ENCODE measurements around the gene NKX6-2. TPM values are rescaled to one million over a fixed set of nuclear protein-coding genes. Genes with fewer than 3 reads are reported as not detected.

The NKX6-2 gene
- total RNA-seq, 1 donor from 2014 or later = not detected

- H3K4me2 ChIP-seq (ENCODE audit: low read length) = no peak overlapping the region
- TF ChIP-seq CTCF (IDR thresholded peaks at IDR 0.05; ENCODE audit: insufficient read depth, low read depth, low read length) (no peak), EZH2 (IDR thresholded peaks at IDR 0.05; ENCODE audit: insufficient read depth, low read length) (no peak)
- peaks cover 2% of the 10 kb centered on the region for H3K36me3 ChIP-seq (ENCODE audit: insufficient read depth, low read length)
- Mint-ChIP-seq H3K4me3 (ENCODE audit: unreplicated experiment) (no peak overlapping the region), H3K27ac (ENCODE audit: unreplicated experiment) (no peak overlapping the region), H3K9me3 (ENCODE audit: unreplicated experiment) (no peaks in the 10 kb centered on the region), H3K4me1 (ENCODE audit: low read depth, unreplicated experiment) (peaks cover 8% of the 10 kb centered on the region), H3K27me3 (ENCODE audit: low read depth, unreplicated experiment) (peaks cover 2% of the 10 kb centered on the region), H3K36me3 (ENCODE audit: low read depth, unreplicated experiment) (peaks cover 9% of the 10 kb centered on the region)
- no peak overlapping the region for H3K9ac ChIP-seq (ENCODE audit: low read length)
- no peaks in the 10 kb centered on the region for H3K27me3 ChIP-seq (ENCODE audit: insufficient read depth, low read length)
- FAIRE-seq = no peak
- peaks cover 35% of the 10 kb centered on the region for H4K20me1 ChIP-seq (ENCODE audit: insufficient read depth, low read length)
- H3K9me3 ChIP-seq (ENCODE audit: insufficient read depth, low read depth, low read length) = no peaks in the 10 kb centered on the region
- H3K4me3 ChIP-seq (ENCODE audit: insufficient read depth, low read depth, low read length) = no peak overlapping the region
- H3K4me1 ChIP-seq (ENCODE audit: insufficient read depth, low read length) = peaks cover 17% of the 10 kb centered on the region
- H2AFZ ChIP-seq (ENCODE audit: low read depth, low read length) = no peak overlapping the region
- no peaks in the 10 kb centered on the region for H3K79me2 ChIP-seq (ENCODE audit: insufficient read depth, low read length)
- DNase-seq (ENCODE audit: low read depth) = no peak
- no peak overlapping the region for H3K27ac ChIP-seq (ENCODE audit: low read depth, low read length)
Measured at GRCh38 chr10:132738454-132739224, 47.3 kb downstream of the NKX6-2 start.

- no peak overlapping the region for H3K4me3 Mint-ChIP-seq (ENCODE audit: unreplicated experiment)
- peaks cover 6% of the 10 kb centered on the region for H3K36me3 Mint-ChIP-seq (ENCODE audit: low read depth, unreplicated experiment)
- H4K20me1 ChIP-seq (ENCODE audit: insufficient read depth, low read length) = peaks cover 33% of the 10 kb centered on the region
- H3K9me3 ChIP-seq (ENCODE audit: insufficient read depth, low read depth, low read length) = no peaks in the 10 kb centered on the region
- peaks cover 6% of the 10 kb centered on the region for H3K4me1 ChIP-seq (ENCODE audit: insufficient read depth, low read length)
- H2AFZ ChIP-seq (ENCODE audit: low read depth, low read length) = no peak overlapping the region
- no peak overlapping the region for H3K4me2 ChIP-seq (ENCODE audit: low read length)
- H3K9me3 Mint-ChIP-seq (ENCODE audit: unreplicated experiment) = no peaks in the 10 kb centered on the region
- no peak for FAIRE-seq
- H3K27me3 Mint-ChIP-seq (ENCODE audit: low read depth, unreplicated experiment) = peaks cover 2% of the 10 kb centered on the region
- peaks cover 2% of the 10 kb centered on the region for H3K36me3 ChIP-seq (ENCODE audit: insufficient read depth, low read length)
- no peaks in the 10 kb centered on the region for H3K79me2 ChIP-seq (ENCODE audit: insufficient read depth, low read length)
- TF ChIP-seq CTCF (IDR thresholded peaks at IDR 0.05; ENCODE audit: insufficient read depth, low read depth, low read length) (no peak), EZH2 (IDR thresholded peaks at IDR 0.05; ENCODE audit: insufficient read depth, low read length) (no peak)
- H3K4me1 Mint-ChIP-seq (ENCODE audit: low read depth, unreplicated experiment) = peaks cover 1% of the 10 kb centered on the region
- no peak overlapping the region for H3K9ac ChIP-seq (ENCODE audit: low read length)
- H3K4me3 ChIP-seq (ENCODE audit: insufficient read depth, low read depth, low read length) = no peak overlapping the region
- H3K27ac Mint-ChIP-seq (ENCODE audit: unreplicated experiment) = no peak overlapping the region
- H3K27ac ChIP-seq (ENCODE audit: low read depth, low read length) = no peak overlapping the region
- H3K27me3 ChIP-seq (ENCODE audit: insufficient read depth, low read length) = no peaks in the 10 kb centered on the region
- no peak for DNase-seq (ENCODE audit: low read depth)
Measured at GRCh38 chr10:132737390-132738048, 48.4 kb downstream of the NKX6-2 start.
